RWPE1 (cell line): Measurements from ENCODE around the gene KBTBD6.

Experiments used
- CTCF ChIA-PET: fragments of 350-600 bp; sonication (Branson Sonifier 250); formaldehyde crosslinking; extraction: SDS; loops from one replicate; lab custom pipeline; 2021; lab: Yijun Ruan, JAX
- POLR2A ChIA-PET: fragments of 400-600 bp; formaldehyde crosslinking; extraction: SDS; loops from one replicate; lab custom pipeline; 2020; ENCODE audit warnings: antibody characterized with exemption; ENCODE audit not compliant: low non-redundant PET; lab: Yijun Ruan, JAX
- DNase-seq: peaks from one replicate; pipeline ENCODE4 v3.0.0; 2012; ENCODE audit warnings: low spot score
- H3K27ac ChIP-seq: fragments of 450-650 bp; 2 replicates; pipeline ENCODE4 v1.5.1; 2017
- CTCF ChIP-seq: fragments of 450-650 bp; conservative IDR thresholded peaks from 2 replicates; pipeline ENCODE4 v1.5.1; 2017; ENCODE audit warnings: low read depth, mild to moderate bottlenecking

Gene KBTBD6

GRCh38 chr13:41148419-41149283 lies 16.0 kb upstream of the KBTBD6 start:
- CTCF ChIA-PET = no interaction called here
- TF ChIP-seq CTCF = no peak
- no peak overlapping the region for H3K27ac ChIP-seq
- no peak for DNase-seq
- POLR2A ChIA-PET = no interaction called here

- POLR2A ChIA-PET = no interaction called here
- DNase-seq = peak; percentile 29
- peak overlapping the region; percentile 84 for H3K27ac ChIP-seq
- no peak for TF ChIP-seq CTCF
- CTCF ChIA-PET = no interaction called here
Observed at GRCh38 chr13:41145136-41145908, 12.7 kb upstream of the KBTBD6 start.

GRCh38 chr13:41144576-41144975 lies 12.0 kb upstream of the KBTBD6 start:
- DNase-seq = no peak
- no peak for TF ChIP-seq CTCF
- ChIA-PET POLR2A (no interaction called here), CTCF (no interaction called here)
- peak overlapping the region; percentile 84 for H3K27ac ChIP-seq

- ChIA-PET POLR2A (no interaction called here), CTCF (no interaction called here)
- DNase-seq = no peak
- no peak for TF ChIP-seq CTCF
- no peak overlapping the region for H3K27ac ChIP-seq
Observed at GRCh38 chr13:41139296-41139966, 6.8 kb upstream of the KBTBD6 start.

GRCh38 chr13:41137951-41138350 lies 5.3 kb upstream of the KBTBD6 start:
- H3K27ac ChIP-seq = peak overlapping the region; percentile 89
- CTCF ChIA-PET = interaction anchor here (0.6 kb wide), 1 partner anchor 184 kb away, joined by 3 read pairs; no protein-coding TSS in a partner anchor
- TF ChIP-seq CTCF = no peak
- POLR2A ChIA-PET = no interaction called here
- DNase-seq = peak; percentile 46

GRCh38 chr13:41137241-41137640 lies 4.6 kb upstream of the KBTBD6 start:
- peak; percentile 75 for DNase-seq
- CTCF ChIA-PET = interaction anchor here (0.6 kb wide), 1 partner anchor 184 kb away, joined by 3 read pairs; no protein-coding TSS in a partner anchor
- POLR2A ChIA-PET = no interaction called here
- TF ChIP-seq CTCF = no peak
- H3K27ac ChIP-seq = no peak overlapping the region
